GM23248 (cell line): ENCODE measurements around the gene LEFTY2. TPM values are rescaled to one million over a fixed set of nuclear protein-coding genes. Genes with fewer than 3 reads are reported as not detected.
"Not testable (repeated sequence)": the region's sequence is repeated elsewhere in the genome, so short reads cannot be mapped to it uniquely, and the experiment has no call there.

Source experiments
- DNase-seq: peaks from one replicate; pipeline ENCODE4 v3.0.0-alpha.2; 2015
- H2AFZ ChIP-seq: fragments of 200-600 bp; sonication (generic); 2 replicates; pipeline ENCODE4 v1.6.1; 2016; ENCODE audit warnings: antibody characterized with exemption
- H3F3A ChIP-seq: fragments of 200-600 bp; sonication (generic); 2 replicates; pipeline ENCODE4 v1.6.1; 2016; ENCODE audit warnings: mild to moderate bottlenecking, antibody characterized with exemption, mixed run types; ENCODE audit not compliant: insufficient read depth
- H3K27ac ChIP-seq: fragments of 200-600 bp; sonication (generic); 2 replicates; pipeline ENCODE4 v1.5.1; 2016; ENCODE audit warnings: mild to moderate bottlenecking
- H3K27me3 ChIP-seq: fragments of 200-600 bp; sonication (generic); replicated peaks from 2 replicates; pipeline ENCODE4 v1.6.1; 2016; ENCODE audit warnings: mild to moderate bottlenecking; ENCODE audit not compliant: insufficient read depth
- H3K36me3 ChIP-seq: fragments of 200-600 bp; sonication (generic); 2 replicates; pipeline ENCODE4 v1.6.1; 2016; ENCODE audit warnings: low read depth, mild to moderate bottlenecking
- H3K4me1 ChIP-seq: fragments of 200-600 bp; sonication (generic); 2 replicates; pipeline ENCODE4 v1.6.1; 2016; ENCODE audit warnings: mild to moderate bottlenecking; ENCODE audit not compliant: insufficient read depth
- H3K4me2 ChIP-seq: fragments of 200-600 bp; sonication (generic); one replicate; pipeline ENCODE4 v1.6.1; 2016; ENCODE audit warnings: mild to moderate bottlenecking; ENCODE audit not compliant: unreplicated experiment
- H3K4me3 ChIP-seq: fragments of 200-600 bp; sonication (generic); 2 replicates; pipeline ENCODE4 v1.5.1; 2016; ENCODE audit warnings: mild to moderate bottlenecking
- H3K79me2 ChIP-seq: fragments of 200-600 bp; sonication (generic); 2 replicates; pipeline ENCODE4 v1.6.1; 2016; ENCODE audit warnings: mild to moderate bottlenecking; ENCODE audit not compliant: insufficient read depth
- H3K9ac ChIP-seq: fragments of 200-600 bp; sonication (generic); 2 replicates; pipeline ENCODE4 v1.6.1; 2016; ENCODE audit warnings: mild to moderate bottlenecking
- H3K9me2 ChIP-seq: fragments of 200-600 bp; sonication (generic); 2 replicates; pipeline ENCODE4 v1.6.1; 2016; ENCODE audit warnings: mixed run types, mild to moderate bottlenecking, moderate library complexity; ENCODE audit not compliant: insufficient read depth
- H3K9me3 ChIP-seq: fragments of 200-600 bp; sonication (generic); one replicate; pipeline ENCODE4 v1.6.1; 2017; ENCODE audit warnings: low read depth
- H4K20me1 ChIP-seq: fragments of 200-600 bp; sonication (generic); 2 replicates; pipeline ENCODE4 v1.6.0; 2016; ENCODE audit not compliant: insufficient read depth
- EZH2 ChIP-seq: fragments of 200-600 bp; sonication (generic); IDR thresholded peaks from 2 replicates; pipeline ENCODE4 v1.6.1; 2018; ENCODE audit warnings: antibody characterized with exemption, mild to moderate bottlenecking; ENCODE audit not compliant: insufficient read depth, poor library complexity, severe bottlenecking
- EZH2phosphoT487 ChIP-seq: fragments of 200-600 bp; sonication (generic); IDR thresholded peaks from 2 replicates; pipeline ENCODE4 v1.6.1; 2018; ENCODE audit warnings: antibody characterized with exemption, moderate library complexity, mild to moderate bottlenecking, low read depth; ENCODE audit not compliant: insufficient read depth
- WGBS, 2 experiments: methylation state at CpG; one replicate each; pipeline ENCODE4 v1.1.6; 2015 to 2017; ENCODE audit warnings: low lambda C conversion rate in 2 of 2, low coverage in 1 of 2; ENCODE audit errors: missing lambda C conversion rate in 2 of 2; 5-methylcytosine and 5-hydroxymethylcytosine counted together
- in situ Hi-C: fragments of 300-500 bp; cut with MboI; formaldehyde crosslinking; loops from 2 replicates; pipeline ENCODE4 v1.15.0; 2020
- polyA plus RNA-seq: library from polyadenylated mRNA; unstranded; fragments of >200 nt; fragmentation: Nextera tagmentation; extraction: Ambion mirVana; gene quantifications from 2 replicates; pipeline ENCODE4 v1.2.1, GENCODE V29; 2016
- total RNA-seq: library from RNA; depleted of rRNA; stranded (reverse); fragments of >200 nt; shearing (Covaris generic); gene quantifications from 2 replicates; pipeline ENCODE4 v1.2.3, GENCODE V29; 2014

The LEFTY2 gene
- total and polyA plus RNA-seq, 2 experiments from 2014 or later = not detected

- Histone ChIP-seq H3K4me1 (no peaks in the 10 kb centered on the region), H3K4me2 (no peak overlapping the region), H3K36me3 (peaks cover under 1% of the 10 kb centered on the region; the same call in 1 of the 2 replicates), H3K27me3 (no peaks in the 10 kb centered on the region), H4K20me1 (no peaks in the 10 kb centered on the region), H3K9ac (no peak overlapping the region), H3K79me2 (no peaks in the 10 kb centered on the region), H3K9me2 (no peaks in the 10 kb centered on the region), H3K27ac (no peak overlapping the region), H3K9me3 (no peaks in the 10 kb centered on the region), H3F3A (peaks cover 7% of the 10 kb centered on the region; the same call in 1 of the 2 replicates), H3K4me3 (no peak overlapping the region), H2AFZ (no peak overlapping the region)
- in situ Hi-C loops = loop anchor here (10.0 kb wide), 1 partner anchor 120 kb away; no protein-coding TSS in a partner anchor
- WGBS, 2 experiments = 89 to 90% methylated on average over 10 of the region's 10 CpGs
- TF ChIP-seq EZH2phosphoT487 = no peak
- TF ChIP-seq EZH2 = no peak
- DNase-seq = no peak
Measured at GRCh38 chr1:225974454-225974853, 33.4 kb upstream of the LEFTY2 start.

GRCh38 chr1:225973158-225973557 is 32.1 kb upstream of the LEFTY2 start:
- Histone ChIP-seq H3K4me2 (no peak overlapping the region), H3K79me2 (no peaks in the 10 kb centered on the region), H3K27me3 (no peaks in the 10 kb centered on the region), H3K9me3 (no peaks in the 10 kb centered on the region), H3K9me2 (no peaks in the 10 kb centered on the region), H2AFZ (no peak overlapping the region), H3K9ac (no peak overlapping the region), H4K20me1 (no peaks in the 10 kb centered on the region), H3K4me3 (no peak overlapping the region), H3F3A (peaks cover 7% of the 10 kb centered on the region; the same call in 1 of the 2 replicates), H3K27ac (no peak overlapping the region), H3K36me3 (no peaks in the 10 kb centered on the region), H3K4me1 (no peaks in the 10 kb centered on the region)
- WGBS, 2 experiments = 95 to 98% methylated on average over 5 of the region's 5 CpGs
- TF ChIP-seq EZH2 (no peak), EZH2phosphoT487 (no peak)
- no peak for DNase-seq
- in situ Hi-C loops = loop anchor here (10.0 kb wide), 1 partner anchor 118 kb away; no protein-coding TSS in a partner anchor

- Histone ChIP-seq H3K9me3 (no peaks in the 10 kb centered on the region), H3K36me3 (no peaks in the 10 kb centered on the region), H3K27ac (no peak overlapping the region), H3K4me1 (no peaks in the 10 kb centered on the region), H3K27me3 (no peaks in the 10 kb centered on the region), H3F3A (peaks cover 7% of the 10 kb centered on the region; the same call in 1 of the 2 replicates), H4K20me1 (no peaks in the 10 kb centered on the region), H2AFZ (no peak overlapping the region), H3K4me3 (no peak overlapping the region), H3K4me2 (no peak overlapping the region), H3K79me2 (no peaks in the 10 kb centered on the region), H3K9ac (no peak overlapping the region), H3K9me2 (no peaks in the 10 kb centered on the region)
- in situ Hi-C loops = loop anchor here (10.0 kb wide), 1 partner anchor 118 kb away; no protein-coding TSS in a partner anchor
- 88 to 93% methylated on average over 15 of the region's 15 CpGs for WGBS, 2 experiments
- TF ChIP-seq EZH2phosphoT487 (no peak), EZH2 (no peak)
- DNase-seq = no peak
Measured at GRCh38 chr1:225972344-225973152, 31.5 kb upstream of the LEFTY2 start.

- in situ Hi-C loops = loop anchor here (10.0 kb wide), 1 partner anchor 116 kb away; no protein-coding TSS in a partner anchor
- not testable (repeated sequence) for H3K9me2 ChIP-seq, H3K27ac ChIP-seq, H3K9me3 ChIP-seq, H3K9ac ChIP-seq, H3K4me3 ChIP-seq, H3K4me1 ChIP-seq, H3K4me2 ChIP-seq, H3K79me2 ChIP-seq, H2AFZ ChIP-seq, H3K27me3 ChIP-seq, DNase-seq, H4K20me1 ChIP-seq, H3F3A ChIP-seq, H3K36me3 ChIP-seq
- 87 to 88% methylated on average over 15 to 16 of the region's 16 CpGs for WGBS, 2 experiments
Measured at GRCh38 chr1:225970592-225971157, 29.7 kb upstream of the LEFTY2 start.

- H3K36me3 ChIP-seq, H3K9me3 ChIP-seq, H3K4me2 ChIP-seq, H3K4me1 ChIP-seq, H3K79me2 ChIP-seq, H3K27me3 ChIP-seq, H3K9ac ChIP-seq, H3K9me2 ChIP-seq, H4K20me1 ChIP-seq, H3K4me3 ChIP-seq, H3K27ac ChIP-seq, DNase-seq, H2AFZ ChIP-seq, H3F3A ChIP-seq: not testable (repeated sequence)
- in situ Hi-C loops = loop anchor here (10.0 kb wide), 1 partner anchor 115 kb away; no protein-coding TSS in a partner anchor
- WGBS, 2 experiments = 91 to 93% methylated on average over 7 to 26 of the region's 28 CpGs
Measured at GRCh38 chr1:225969751-225970150, 28.7 kb upstream of the LEFTY2 start.
